Thyroid gland (tissue), 4 donors: ENCODE measurements around the gene WDR59.
"Not testable (repeated sequence)": the region's sequence is repeated elsewhere in the genome, so short reads cannot be mapped to it uniquely, and the experiment has no call there.

Experiments
- CTCF ChIP-seq, 6 experiments: fragments of 200-600 bp in 3 of 6; fragments of 450-650 bp in 3 of 6; sonication (generic) in 3 of 6; IDR thresholded peaks; one replicate each; pipeline ENCODE4 v1.5.1; 2016 to 2019; ENCODE audit warnings: antibody characterized with exemption in 6 of 6, mild to moderate bottlenecking in 2 of 6, inconsistent platforms in 1 of 6, moderate library complexity in 1 of 6
- POLR2A ChIP-seq, 2 donors: fragments of 450-650 bp; IDR thresholded peaks; one replicate each; pipeline ENCODE4 v1.6.1; 2017; ENCODE audit warnings: antibody characterized with exemption in 2 of 2, mild to moderate bottlenecking in 2 of 2, moderate library complexity in 1 of 2

GRCh38 chr16:74989864-74990263, 4.9 kb upstream of the WDR59 start:
- not testable (repeated sequence) for TF ChIP-seq CTCF, POLR2A (IDR thresholded peaks at IDR 0.05)
